Measurements from ENCODE around the gene RRP15.

RRP15 gene

DNA sequence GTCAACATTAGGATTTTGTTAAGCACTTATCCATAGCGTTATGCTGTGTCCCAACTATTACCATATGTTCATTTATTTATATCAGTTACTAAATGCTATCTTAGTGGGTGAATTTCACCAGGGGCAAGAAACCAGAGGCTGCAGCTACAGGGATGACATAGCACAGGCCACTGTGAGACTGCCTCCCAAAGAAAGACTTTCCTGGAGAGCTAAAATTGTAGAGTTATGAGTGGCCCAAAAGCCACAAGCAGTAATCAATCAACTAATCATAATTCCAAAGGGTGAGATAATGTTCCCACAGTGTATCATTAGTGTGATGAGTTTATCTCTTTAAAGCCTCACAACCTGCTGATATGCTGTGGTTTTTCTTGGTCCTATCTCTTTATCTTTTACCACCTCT lies 56.2 kb downstream of the RRP15 start:
- Histone ChIP-seq H3K27me3 (ENCODE audit: insufficient read depth, low read length) (peaks cover 27% of the 10 kb centered on the region), H3K4me3 (ENCODE audit: low read length) (no peak overlapping the region), H3K4me1 (ENCODE audit: insufficient read depth, low read length) (peaks cover 10% of the 10 kb centered on the region), H3K36me3 (ENCODE audit: insufficient read depth, low read length) (no peaks in the 10 kb centered on the region), H3K9me3 (ENCODE audit: insufficient read depth, low read depth, low read length) (no peaks in the 10 kb centered on the region), H3K9ac (ENCODE audit: low read depth, low read length) (no peak overlapping the region), H3K27ac (ENCODE audit: low read depth, low read length) (no peak overlapping the region)
- WGBS = no CpG with 5 or more reads among the region's 1 CpG

DNA sequence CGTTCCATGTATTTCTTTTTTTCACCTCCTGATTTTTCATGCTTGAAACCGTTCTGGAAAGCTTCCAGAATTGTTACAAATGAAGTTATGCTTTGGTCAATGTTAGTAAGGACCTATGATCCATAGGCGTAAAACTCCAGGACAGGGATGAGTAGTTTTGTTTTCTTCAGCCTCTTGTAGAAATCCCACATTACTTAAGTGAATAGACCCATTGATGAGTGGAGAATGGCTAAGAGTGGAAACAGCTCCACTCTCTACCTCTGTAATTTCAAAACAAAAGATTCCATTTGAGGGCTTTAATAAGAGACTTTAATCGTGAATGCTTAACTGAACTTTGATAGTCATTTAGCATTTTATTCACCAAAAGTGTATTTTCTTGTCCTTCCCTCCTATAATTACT lies 57.0 kb downstream of the RRP15 start:
- 94% methylated on average over 4 of the region's 4 CpGs for WGBS
- Histone ChIP-seq H3K9me3 (ENCODE audit: insufficient read depth, low read depth, low read length) (no peaks in the 10 kb centered on the region), H3K27me3 (ENCODE audit: insufficient read depth, low read length) (peaks cover 34% of the 10 kb centered on the region), H3K36me3 (ENCODE audit: insufficient read depth, low read length) (no peaks in the 10 kb centered on the region), H3K27ac (ENCODE audit: low read depth, low read length) (no peak overlapping the region), H3K4me3 (ENCODE audit: low read length) (no peak overlapping the region), H3K9ac (ENCODE audit: low read depth, low read length) (no peak overlapping the region), H3K4me1 (ENCODE audit: insufficient read depth, low read length) (peaks cover 9% of the 10 kb centered on the region)

DNA sequence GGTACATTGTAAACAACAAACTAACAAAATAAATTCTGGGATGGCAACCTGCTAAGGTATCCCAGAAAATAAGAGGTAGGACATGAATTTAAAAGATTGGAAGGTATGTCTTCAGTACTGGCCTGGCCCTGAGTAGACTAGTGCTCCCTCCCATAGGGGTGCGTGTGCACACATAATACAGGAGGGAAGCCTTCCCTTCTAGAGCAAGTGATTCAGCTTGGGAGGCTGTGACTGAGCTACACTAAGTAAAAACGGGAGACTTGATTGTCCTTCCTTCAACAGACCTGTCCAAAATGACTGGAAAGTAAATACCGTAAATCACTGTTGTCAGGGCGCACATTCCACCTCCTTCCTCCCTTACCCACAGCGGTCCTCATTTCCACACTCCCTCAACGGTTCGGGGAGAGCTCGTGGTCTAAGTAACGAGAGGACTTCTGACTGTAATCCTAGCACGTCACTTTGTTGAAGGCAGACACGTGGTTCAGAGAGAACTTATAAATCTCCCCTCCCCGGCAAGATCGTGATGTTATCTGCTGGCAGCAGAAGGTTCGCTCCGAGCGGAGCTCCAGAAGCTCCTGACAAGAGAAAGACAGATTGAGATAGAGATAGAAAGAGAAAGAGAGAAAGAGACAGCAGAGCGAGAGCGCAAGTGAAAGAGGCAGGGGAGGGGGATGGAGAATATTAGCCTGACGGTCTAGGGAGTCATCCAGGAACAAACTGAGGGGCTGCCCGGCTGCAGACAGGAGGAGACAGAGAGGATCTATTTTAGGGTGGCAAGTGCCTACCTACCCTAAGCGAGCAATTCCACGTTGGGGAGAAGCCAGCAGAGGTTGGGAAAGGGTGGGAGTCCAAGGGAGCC lies 60.0 kb downstream of the RRP15 start, which contains the start of gene TGFB2:
TGFB2 (plus strand) TSS at position 523 of the 859 bp plus-strand sequence. CDS start 1,366 bp downstream, outside the sequence.
- peak within 1 kb of the TSS; percentile 64 for H3K4me3 ChIP-seq (ENCODE audit: low read length)
- peak within 1 kb of the TSS; percentile 63 for H3K9ac ChIP-seq (ENCODE audit: low read depth, low read length)
- H3K9me3 ChIP-seq (ENCODE audit: insufficient read depth, low read depth, low read length) = no peaks in the 10 kb centered on the region
- H3K36me3 ChIP-seq (ENCODE audit: insufficient read depth, low read length) = no peaks in the 10 kb centered on the region
- H3K27me3 ChIP-seq (ENCODE audit: insufficient read depth, low read length) = peaks cover 39% of the 10 kb centered on the region
- 8% methylated on average over 22 of the region's 22 CpGs for WGBS
- H3K4me1 ChIP-seq (ENCODE audit: insufficient read depth, low read length) = peaks cover 6% of the 10 kb centered on the region
- H3K27ac ChIP-seq (ENCODE audit: low read depth, low read length) = no peak within 1 kb of the TSS

DNA sequence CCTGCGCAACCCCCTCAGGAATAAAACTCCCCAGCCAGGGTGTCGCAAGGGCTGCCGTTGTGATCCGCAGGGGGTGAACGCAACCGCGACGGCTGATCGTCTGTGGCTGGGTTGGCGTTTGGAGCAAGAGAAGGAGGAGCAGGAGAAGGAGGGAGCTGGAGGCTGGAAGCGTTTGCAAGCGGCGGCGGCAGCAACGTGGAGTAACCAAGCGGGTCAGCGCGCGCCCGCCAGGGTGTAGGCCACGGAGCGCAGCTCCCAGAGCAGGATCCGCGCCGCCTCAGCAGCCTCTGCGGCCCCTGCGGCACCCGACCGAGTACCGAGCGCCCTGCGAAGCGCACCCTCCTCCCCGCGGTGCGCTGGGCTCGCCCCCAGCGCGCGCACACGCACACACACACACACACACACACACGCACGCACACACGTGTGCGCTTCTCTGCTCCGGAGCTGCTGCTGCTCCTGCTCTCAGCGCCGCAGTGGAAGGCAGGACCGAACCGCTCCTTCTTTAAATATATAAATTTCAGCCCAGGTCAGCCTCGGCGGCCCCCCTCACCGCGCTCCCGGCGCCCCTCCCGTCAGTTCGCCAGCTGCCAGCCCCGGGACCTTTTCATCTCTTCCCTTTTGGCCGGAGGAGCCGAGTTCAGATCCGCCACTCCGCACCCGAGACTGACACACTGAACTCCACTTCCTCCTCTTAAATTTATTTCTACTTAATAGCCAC lies 60.7 kb downstream of the RRP15 start:
- WGBS = under 1% methylated on average over 64 of the region's 64 CpGs
- Histone ChIP-seq H3K9me3 (ENCODE audit: insufficient read depth, low read depth, low read length) (no peaks in the 10 kb centered on the region), H3K27me3 (ENCODE audit: insufficient read depth, low read length) (peaks cover 39% of the 10 kb centered on the region), H3K4me3 (ENCODE audit: low read length) (peak overlapping the region; percentile 64), H3K4me1 (ENCODE audit: insufficient read depth, low read length) (peaks cover 8% of the 10 kb centered on the region; the same call in 1 of the 2 replicates), H3K27ac (ENCODE audit: low read depth, low read length) (no peak overlapping the region), H3K36me3 (ENCODE audit: insufficient read depth, low read length) (no peaks in the 10 kb centered on the region), H3K9ac (ENCODE audit: low read depth, low read length) (peak overlapping the region; percentile 63)

DNA sequence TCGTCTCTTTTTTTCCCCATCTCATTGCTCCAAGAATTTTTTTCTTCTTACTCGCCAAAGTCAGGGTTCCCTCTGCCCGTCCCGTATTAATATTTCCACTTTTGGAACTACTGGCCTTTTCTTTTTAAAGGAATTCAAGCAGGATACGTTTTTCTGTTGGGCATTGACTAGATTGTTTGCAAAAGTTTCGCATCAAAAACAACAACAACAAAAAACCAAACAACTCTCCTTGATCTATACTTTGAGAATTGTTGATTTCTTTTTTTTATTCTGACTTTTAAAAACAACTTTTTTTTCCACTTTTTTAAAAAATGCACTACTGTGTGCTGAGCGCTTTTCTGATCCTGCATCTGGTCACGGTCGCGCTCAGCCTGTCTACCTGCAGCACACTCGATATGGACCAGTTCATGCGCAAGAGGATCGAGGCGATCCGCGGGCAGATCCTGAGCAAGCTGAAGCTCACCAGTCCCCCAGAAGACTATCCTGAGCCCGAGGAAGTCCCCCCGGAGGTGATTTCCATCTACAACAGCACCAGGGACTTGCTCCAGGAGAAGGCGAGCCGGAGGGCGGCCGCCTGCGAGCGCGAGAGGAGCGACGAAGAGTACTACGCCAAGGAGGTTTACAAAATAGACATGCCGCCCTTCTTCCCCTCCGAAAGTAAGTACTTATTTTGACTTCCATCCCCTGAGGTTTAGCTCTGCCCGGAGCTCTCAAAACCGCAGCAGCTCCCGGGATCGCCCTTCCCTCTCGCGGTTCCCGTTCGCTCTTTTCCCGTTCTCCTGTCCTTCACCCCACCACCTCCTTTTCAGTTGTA lies 61.5 kb downstream of the RRP15 start:
- Histone ChIP-seq H3K36me3 (ENCODE audit: insufficient read depth, low read length) (no peaks in the 10 kb centered on the region), H3K9ac (ENCODE audit: low read depth, low read length) (peak overlapping the region; percentile 63), H3K27ac (ENCODE audit: low read depth, low read length) (no peak overlapping the region), H3K9me3 (ENCODE audit: insufficient read depth, low read depth, low read length) (no peaks in the 10 kb centered on the region), H3K4me1 (ENCODE audit: insufficient read depth, low read length) (peaks cover 14% of the 10 kb centered on the region; the same call in 1 of the 2 replicates), H3K4me3 (ENCODE audit: low read length) (peak overlapping the region; percentile 64), H3K27me3 (ENCODE audit: insufficient read depth, low read length) (peaks cover 39% of the 10 kb centered on the region)
- WGBS = under 1% methylated on average over 37 of the region's 39 CpGs

DNA sequence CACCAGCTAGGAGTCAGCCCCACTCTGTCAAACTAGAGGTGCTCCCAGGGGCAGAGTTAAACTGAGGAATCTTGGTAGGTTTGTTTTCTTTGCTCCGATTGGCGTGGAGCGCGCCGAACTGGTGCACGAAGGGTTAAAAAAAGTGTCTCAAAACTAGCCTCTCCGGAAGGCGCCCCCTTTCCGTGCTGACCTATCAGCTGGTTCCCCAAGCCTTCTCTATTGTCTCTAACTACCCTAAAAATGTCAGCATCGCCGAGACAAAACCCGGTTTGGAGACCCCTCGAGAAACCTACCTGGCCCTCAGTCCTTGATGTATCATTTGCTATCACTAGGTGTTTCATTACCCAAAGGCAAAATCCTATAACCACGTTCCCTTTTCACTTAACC lies 62.2 kb downstream of the RRP15 start:
- H3K4me3 ChIP-seq (ENCODE audit: low read length) = peak overlapping the region; percentile 64
- peak overlapping the region; percentile 63 for H3K9ac ChIP-seq (ENCODE audit: low read depth, low read length)
- H3K36me3 ChIP-seq (ENCODE audit: insufficient read depth, low read length) = no peaks in the 10 kb centered on the region
- no peaks in the 10 kb centered on the region for H3K9me3 ChIP-seq (ENCODE audit: insufficient read depth, low read depth, low read length)
- WGBS = under 1% methylated on average over 14 of the region's 14 CpGs
- H3K27me3 ChIP-seq (ENCODE audit: insufficient read depth, low read length) = peaks cover 39% of the 10 kb centered on the region
- H3K27ac ChIP-seq (ENCODE audit: low read depth, low read length) = no peak overlapping the region
- peaks cover 17% of the 10 kb centered on the region; the same call in 1 of the 2 replicates for H3K4me1 ChIP-seq (ENCODE audit: insufficient read depth, low read length)

DNA sequence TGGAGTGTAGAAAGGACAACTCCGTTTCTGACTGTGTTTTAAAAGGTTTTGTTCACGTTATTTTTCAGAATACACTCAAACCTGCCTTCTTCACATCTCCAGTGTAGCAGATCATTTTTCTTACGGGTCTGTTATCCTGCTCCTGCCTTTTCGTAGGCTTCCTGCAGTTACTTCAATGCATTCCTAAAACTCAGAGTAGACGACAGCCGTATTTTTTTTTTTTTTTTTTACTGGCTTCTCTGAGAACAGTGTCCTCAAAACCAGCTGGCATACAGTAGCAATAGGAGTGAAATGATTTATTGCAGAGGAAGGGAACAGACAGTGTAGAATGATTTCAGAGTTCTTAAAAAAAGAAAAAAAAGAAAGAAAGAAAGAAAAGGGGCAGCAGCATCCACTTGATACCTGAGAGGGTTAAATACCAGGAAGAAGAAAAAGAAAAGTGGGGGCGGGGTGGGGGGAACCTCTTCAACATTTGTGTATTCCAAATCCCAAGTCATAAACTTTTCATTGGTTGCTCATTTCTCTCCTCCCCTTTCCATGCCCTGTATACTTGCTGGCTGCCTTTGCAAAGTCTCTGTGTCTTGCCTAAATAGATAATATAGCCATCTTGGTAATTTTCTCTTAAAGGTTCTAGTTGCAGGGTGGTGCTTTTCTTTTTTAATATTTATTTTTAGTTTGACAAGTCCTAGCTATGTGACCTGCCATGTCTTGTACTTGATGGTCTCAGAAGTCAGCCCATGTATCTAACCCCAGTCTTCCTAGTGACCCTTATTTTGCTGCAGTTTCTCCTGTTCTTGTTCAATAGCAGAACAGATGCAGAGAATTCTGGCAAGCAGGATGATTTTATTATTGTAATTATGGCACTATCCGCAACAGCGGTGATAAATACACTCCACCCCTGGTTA lies 62.9 kb downstream of the RRP15 start:
- no peaks in the 10 kb centered on the region for H3K9me3 ChIP-seq (ENCODE audit: insufficient read depth, low read depth, low read length)
- H3K4me1 ChIP-seq (ENCODE audit: insufficient read depth, low read length) = peaks cover 19% of the 10 kb centered on the region; the same call in 1 of the 2 replicates
- H3K27me3 ChIP-seq (ENCODE audit: insufficient read depth, low read length) = peaks cover 39% of the 10 kb centered on the region
- no peak overlapping the region for H3K27ac ChIP-seq (ENCODE audit: low read depth, low read length)
- H3K36me3 ChIP-seq (ENCODE audit: insufficient read depth, low read length) = no peaks in the 10 kb centered on the region
- peak overlapping the region; percentile 63; the same call in 1 of the 2 replicates for H3K9ac ChIP-seq (ENCODE audit: low read depth, low read length)
- 4% methylated on average over 6 of the region's 9 CpGs for WGBS
- H3K4me3 ChIP-seq (ENCODE audit: low read length) = peak overlapping the region; percentile 64

DNA sequence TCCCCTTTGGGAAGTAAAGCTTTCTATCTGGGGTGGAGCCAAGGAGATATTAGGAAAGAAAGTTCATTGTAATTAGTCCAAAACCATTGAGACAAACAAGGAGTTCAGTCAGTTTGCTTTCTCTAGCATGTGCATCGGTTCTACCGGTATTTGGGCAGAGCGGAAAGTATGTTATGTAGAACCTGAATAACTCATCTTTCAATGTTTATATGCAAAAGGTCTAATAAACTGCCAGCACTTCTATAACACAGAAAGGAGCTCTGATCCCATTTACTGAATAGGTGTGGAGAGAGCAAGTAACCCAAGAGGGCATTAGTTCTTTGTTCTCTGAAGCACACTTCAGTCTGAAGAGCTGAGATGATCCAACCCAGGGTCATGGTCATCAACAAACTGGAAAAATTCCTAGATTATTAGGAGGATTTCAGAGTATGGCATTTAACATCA lies 63.6 kb downstream of the RRP15 start:
- H3K9ac ChIP-seq (ENCODE audit: low read depth, low read length) = no peak overlapping the region
- no peaks in the 10 kb centered on the region for H3K9me3 ChIP-seq (ENCODE audit: insufficient read depth, low read depth, low read length)
- H3K4me1 ChIP-seq (ENCODE audit: insufficient read depth, low read length) = peaks cover 19% of the 10 kb centered on the region; the same call in 1 of the 2 replicates
- peaks cover 39% of the 10 kb centered on the region for H3K27me3 ChIP-seq (ENCODE audit: insufficient read depth, low read length)
- no peak overlapping the region for H3K27ac ChIP-seq (ENCODE audit: low read depth, low read length)
- H3K4me3 ChIP-seq (ENCODE audit: low read length) = peak overlapping the region; percentile 64; the same call in 1 of the 2 replicates
- H3K36me3 ChIP-seq (ENCODE audit: insufficient read depth, low read length) = no peaks in the 10 kb centered on the region
- 100% methylated on average over 1 of the region's 3 CpGs for WGBS

DNA sequence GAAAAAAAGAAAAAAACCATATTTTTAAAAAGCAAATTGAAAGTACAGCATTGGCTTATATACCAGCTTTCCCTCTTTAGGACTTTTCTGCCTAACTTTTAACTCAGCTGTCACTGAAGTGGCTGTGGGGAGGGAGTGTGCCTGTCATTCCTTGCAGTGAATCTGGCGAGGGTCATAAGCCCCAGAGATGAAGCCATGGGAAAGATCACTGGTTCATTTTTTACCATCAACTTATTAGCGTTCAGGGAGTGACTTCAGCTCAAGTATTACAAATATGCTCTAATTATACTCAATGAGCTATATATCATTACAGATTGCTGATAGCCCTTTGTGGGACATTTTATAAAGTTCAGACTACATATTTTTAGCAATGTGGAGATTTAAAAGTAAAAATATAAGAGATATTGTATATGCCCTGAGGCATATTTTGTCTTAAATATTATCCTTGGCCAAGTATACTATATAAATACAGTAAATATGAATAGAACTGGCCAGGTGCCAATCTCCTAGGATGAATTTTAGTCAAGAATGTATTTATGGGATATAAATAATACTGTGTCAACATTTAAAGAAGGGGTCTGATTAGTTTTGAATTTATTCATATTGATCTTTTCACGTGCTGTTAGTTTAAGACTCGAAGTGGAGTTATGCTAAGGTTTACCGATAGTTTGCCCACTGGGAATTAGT lies 64.4 kb downstream of the RRP15 start:
- no peak overlapping the region for H3K9ac ChIP-seq (ENCODE audit: low read depth, low read length)
- H3K4me1 ChIP-seq (ENCODE audit: insufficient read depth, low read length) = peaks cover 19% of the 10 kb centered on the region; the same call in 1 of the 2 replicates
- no peaks in the 10 kb centered on the region for H3K9me3 ChIP-seq (ENCODE audit: insufficient read depth, low read depth, low read length)
- H3K36me3 ChIP-seq (ENCODE audit: insufficient read depth, low read length) = no peaks in the 10 kb centered on the region
- no peak overlapping the region for H3K27ac ChIP-seq (ENCODE audit: low read depth, low read length)
- no peak overlapping the region for H3K4me3 ChIP-seq (ENCODE audit: low read length)
- 94% methylated on average over 5 of the region's 5 CpGs for WGBS
- peaks cover 31% of the 10 kb centered on the region for H3K27me3 ChIP-seq (ENCODE audit: insufficient read depth, low read length)

Measured in HUES64 (cell line).